ENCODE measurements around the gene PAX2. TPM values are rescaled to one million over a fixed set of nuclear protein-coding genes. Genes with fewer than 3 reads are reported as not detected.

PAX2 gene
- total and polyA plus RNA-seq, 2 of the 8 experiments (the other 6 are each of a cell fraction or from before 2014, with no cell fraction given) = 0.02 TPM; not detected in 1

- TF ChIP-seq, protein P1, sequence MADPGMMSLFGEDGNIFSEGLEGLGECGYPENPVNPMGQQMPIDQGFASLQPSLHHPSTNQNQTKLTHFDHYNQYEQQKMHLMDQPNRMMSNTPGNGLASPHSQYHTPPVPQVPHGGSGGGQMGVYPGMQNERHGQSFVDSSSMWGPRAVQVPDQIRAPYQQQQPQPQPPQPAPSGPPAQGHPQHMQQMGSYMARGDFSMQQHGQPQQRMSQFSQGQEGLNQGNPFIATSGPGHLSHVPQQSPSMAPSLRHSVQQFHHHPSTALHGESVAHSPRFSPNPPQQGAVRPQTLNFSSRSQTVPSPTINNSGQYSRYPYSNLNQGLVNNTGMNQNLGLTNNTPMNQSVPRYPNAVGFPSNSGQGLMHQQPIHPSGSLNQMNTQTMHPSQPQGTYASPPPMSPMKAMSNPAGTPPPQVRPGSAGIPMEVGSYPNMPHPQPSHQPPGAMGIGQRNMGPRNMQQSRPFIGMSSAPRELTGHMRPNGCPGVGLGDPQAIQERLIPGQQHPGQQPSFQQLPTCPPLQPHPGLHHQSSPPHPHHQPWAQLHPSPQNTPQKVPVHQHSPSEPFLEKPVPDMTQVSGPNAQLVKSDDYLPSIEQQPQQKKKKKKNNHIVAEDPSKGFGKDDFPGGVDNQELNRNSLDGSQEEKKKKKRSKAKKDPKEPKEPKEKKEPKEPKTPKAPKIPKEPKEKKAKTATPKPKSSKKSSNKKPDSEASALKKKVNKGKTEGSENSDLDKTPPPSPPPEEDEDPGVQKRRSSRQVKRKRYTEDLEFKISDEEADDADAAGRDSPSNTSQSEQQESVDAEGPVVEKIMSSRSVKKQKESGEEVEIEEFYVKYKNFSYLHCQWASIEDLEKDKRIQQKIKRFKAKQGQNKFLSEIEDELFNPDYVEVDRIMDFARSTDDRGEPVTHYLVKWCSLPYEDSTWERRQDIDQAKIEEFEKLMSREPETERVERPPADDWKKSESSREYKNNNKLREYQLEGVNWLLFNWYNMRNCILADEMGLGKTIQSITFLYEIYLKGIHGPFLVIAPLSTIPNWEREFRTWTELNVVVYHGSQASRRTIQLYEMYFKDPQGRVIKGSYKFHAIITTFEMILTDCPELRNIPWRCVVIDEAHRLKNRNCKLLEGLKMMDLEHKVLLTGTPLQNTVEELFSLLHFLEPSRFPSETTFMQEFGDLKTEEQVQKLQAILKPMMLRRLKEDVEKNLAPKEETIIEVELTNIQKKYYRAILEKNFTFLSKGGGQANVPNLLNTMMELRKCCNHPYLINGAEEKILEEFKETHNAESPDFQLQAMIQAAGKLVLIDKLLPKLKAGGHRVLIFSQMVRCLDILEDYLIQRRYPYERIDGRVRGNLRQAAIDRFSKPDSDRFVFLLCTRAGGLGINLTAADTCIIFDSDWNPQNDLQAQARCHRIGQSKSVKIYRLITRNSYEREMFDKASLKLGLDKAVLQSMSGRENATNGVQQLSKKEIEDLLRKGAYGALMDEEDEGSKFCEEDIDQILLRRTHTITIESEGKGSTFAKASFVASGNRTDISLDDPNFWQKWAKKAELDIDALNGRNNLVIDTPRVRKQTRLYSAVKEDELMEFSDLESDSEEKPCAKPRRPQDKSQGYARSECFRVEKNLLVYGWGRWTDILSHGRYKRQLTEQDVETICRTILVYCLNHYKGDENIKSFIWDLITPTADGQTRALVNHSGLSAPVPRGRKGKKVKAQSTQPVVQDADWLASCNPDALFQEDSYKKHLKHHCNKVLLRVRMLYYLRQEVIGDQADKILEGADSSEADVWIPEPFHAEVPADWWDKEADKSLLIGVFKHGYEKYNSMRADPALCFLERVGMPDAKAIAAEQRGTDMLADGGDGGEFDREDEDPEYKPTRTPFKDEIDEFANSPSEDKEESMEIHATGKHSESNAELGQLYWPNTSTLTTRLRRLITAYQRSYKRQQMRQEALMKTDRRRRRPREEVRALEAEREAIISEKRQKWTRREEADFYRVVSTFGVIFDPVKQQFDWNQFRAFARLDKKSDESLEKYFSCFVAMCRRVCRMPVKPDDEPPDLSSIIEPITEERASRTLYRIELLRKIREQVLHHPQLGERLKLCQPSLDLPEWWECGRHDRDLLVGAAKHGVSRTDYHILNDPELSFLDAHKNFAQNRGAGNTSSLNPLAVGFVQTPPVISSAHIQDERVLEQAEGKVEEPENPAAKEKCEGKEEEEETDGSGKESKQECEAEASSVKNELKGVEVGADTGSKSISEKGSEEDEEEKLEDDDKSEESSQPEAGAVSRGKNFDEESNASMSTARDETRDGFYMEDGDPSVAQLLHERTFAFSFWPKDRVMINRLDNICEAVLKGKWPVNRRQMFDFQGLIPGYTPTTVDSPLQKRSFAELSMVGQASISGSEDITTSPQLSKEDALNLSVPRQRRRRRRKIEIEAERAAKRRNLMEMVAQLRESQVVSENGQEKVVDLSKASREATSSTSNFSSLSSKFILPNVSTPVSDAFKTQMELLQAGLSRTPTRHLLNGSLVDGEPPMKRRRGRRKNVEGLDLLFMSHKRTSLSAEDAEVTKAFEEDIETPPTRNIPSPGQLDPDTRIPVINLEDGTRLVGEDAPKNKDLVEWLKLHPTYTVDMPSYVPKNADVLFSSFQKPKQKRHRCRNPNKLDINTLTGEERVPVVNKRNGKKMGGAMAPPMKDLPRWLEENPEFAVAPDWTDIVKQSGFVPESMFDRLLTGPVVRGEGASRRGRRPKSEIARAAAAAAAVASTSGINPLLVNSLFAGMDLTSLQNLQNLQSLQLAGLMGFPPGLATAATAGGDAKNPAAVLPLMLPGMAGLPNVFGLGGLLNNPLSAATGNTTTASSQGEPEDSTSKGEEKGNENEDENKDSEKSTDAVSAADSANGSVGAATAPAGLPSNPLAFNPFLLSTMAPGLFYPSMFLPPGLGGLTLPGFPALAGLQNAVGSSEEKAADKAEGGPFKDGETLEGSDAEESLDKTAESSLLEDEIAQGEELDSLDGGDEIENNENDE (IDR thresholded peaks at IDR 0.05; ENCODE audit: insufficient replicate concordance, low read length) = no peak
- no peak for TF ChIP-seq TAF1 (IDR thresholded peaks at IDR 0.05; ENCODE audit: low read depth, low read length)
- TF ChIP-seq ZNF274 (IDR thresholded peaks at IDR 0.05; ENCODE audit: borderline replicate concordance, extremely low read depth, low read length) = no peak
- TF ChIP-seq YY1 (IDR thresholded peaks at IDR 0.05; ENCODE audit: low read depth, low read length) = no peak
- TF ChIP-seq SRF (IDR thresholded peaks at IDR 0.05; ENCODE audit: low read depth, low read length) = no peak
- no peak for TF ChIP-seq SAP30 (IDR thresholded peaks at IDR 0.05; ENCODE audit: insufficient read depth, insufficient replicate concordance, low read length)
- TF ChIP-seq HDAC2 (IDR thresholded peaks at IDR 0.05; ENCODE audit: borderline replicate concordance in 1 of 2, low read depth in 2 of 2, low read length in 2 of 2) = no peak
- TF ChIP-seq MAX (IDR thresholded peaks at IDR 0.05) = no peak
Measured at GRCh38 chr10:100838986-100839385, 93.6 kb downstream of the PAX2 start (continued).

Measured in H1 (cell line).